H1 (cell line): ENCODE data around the gene PEPD. TPM values are rescaled to one million over a fixed set of nuclear protein-coding genes. Genes with fewer than 3 reads are reported as not detected.

Source experiments
- CTCF ChIA-PET: fragments of 300-600 bp; sonication (Branson Sonifier 250); formaldehyde crosslinking; loops from one replicate; lab custom pipeline; 2021; ENCODE audit not compliant: partially characterized antibody; lab: Charles Lee
- POLR2A ChIA-PET: fragments of 300-600 bp; sonication (Branson Sonifier 250); formaldehyde crosslinking; loops from one replicate; lab custom pipeline; 2021; ENCODE audit warnings: inconsistent platforms; ENCODE audit not compliant: partially characterized antibody; lab: Charles Lee
- DNase-seq, 2 experiments: peaks; one replicate each; pipeline versions ENCODE4 v3.0.0 to v3.0.0-alpha.2; 2010 to 2022; ENCODE audit warnings: low spot score in 2 of 2, low read depth in 1 of 2, mixed read lengths in 1 of 2
- FAIRE-seq: peaks from 2 replicates; lab custom pipeline; 2011; peaks lifted over from hg19 to GRCh38; lab: Jason Lieb, UNC
- H2AFZ ChIP-seq: 2 replicates; pipeline ENCODE4 v1.8.1; 2012; ENCODE audit warnings: low read length, inconsistent platforms
- H2AK5ac ChIP-seq: 2 replicates; pipeline ENCODE4 v1.6.1; 2013; ENCODE audit warnings: low read depth, low read length
- H2BK120ac ChIP-seq: replicated peaks from 2 replicates; pipeline ENCODE3; 2013; ENCODE audit warnings: low read depth, low read length, inconsistent platforms
- H2BK12ac ChIP-seq: 2 replicates; pipeline ENCODE4 v1.6.1; 2013; ENCODE audit warnings: low read depth, low read length
- H2BK15ac ChIP-seq: 2 replicates; pipeline ENCODE4 v1.6.1; 2013; ENCODE audit warnings: low read length
- H2BK20ac ChIP-seq: 2 replicates; pipeline ENCODE4 v1.6.1; 2013; ENCODE audit warnings: low read length
- H2BK5ac ChIP-seq: 2 replicates; pipeline ENCODE4 v1.6.1; 2013; ENCODE audit warnings: low read depth, low read length
- H3K14ac ChIP-seq: 2 replicates; pipeline ENCODE4 v1.6.1; 2013; ENCODE audit warnings: inconsistent platforms; ENCODE audit not compliant: insufficient read length
- H3K18ac ChIP-seq: 2 replicates; pipeline ENCODE4 v1.6.1; 2013; ENCODE audit warnings: low read length; ENCODE audit errors: extremely low read depth
- H3K23ac ChIP-seq: 2 replicates; pipeline ENCODE4 v1.6.1; 2013; ENCODE audit warnings: inconsistent platforms; ENCODE audit not compliant: insufficient read length
- H3K23me2 ChIP-seq: 2 replicates; pipeline ENCODE4 v1.6.1; 2013; ENCODE audit warnings: low read depth, low read length
- H3K27ac ChIP-seq: 2 replicates; pipeline ENCODE4 v1.6.1; 2011; ENCODE audit warnings: low read depth, low read length, inconsistent platforms
- H3K27me3 ChIP-seq, 4 experiments: replicated peaks in 1 of 4; 1 replicate in 1 of 4; 2 replicates in 3 of 4; pipeline versions ENCODE4 v1.6.1 to v1.8.1; 2011 to 2013; ENCODE audit warnings: low read length in 3 of 4, mild to moderate bottlenecking in 3 of 4, inconsistent platforms in 2 of 4, mixed read lengths in 2 of 4, moderate library complexity in 1 of 4; ENCODE audit not compliant: control insufficient read depth in 3 of 4, insufficient read depth in 3 of 4; ENCODE audit errors: extremely low read depth in 1 of 4
- H3K36me3 ChIP-seq, 4 experiments: 2 replicates each; pipeline versions ENCODE4 v1.6.1 to v1.8.1; 2011 to 2013; ENCODE audit warnings: mild to moderate bottlenecking in 4 of 4, low read length in 3 of 4, moderate library complexity in 2 of 4, control low read depth in 1 of 4, inconsistent platforms in 1 of 4; ENCODE audit not compliant: insufficient read depth in 4 of 4, control insufficient read depth in 2 of 4
- H3K4ac ChIP-seq: replicated peaks from 2 replicates; pipeline ENCODE3; 2013; ENCODE audit warnings: low read length, low read depth, mixed read lengths, inconsistent platforms; ENCODE audit not compliant: insufficient read length
- H3K4me1 ChIP-seq, 4 experiments: replicated peaks in 1 of 4; 1 replicate in 1 of 4; 2 replicates in 3 of 4; pipeline versions ENCODE4 v1.6.1 to v1.8.1; 2011 to 2013; ENCODE audit warnings: low read length in 3 of 4, inconsistent platforms in 2 of 4, mixed read lengths in 1 of 4; ENCODE audit not compliant: insufficient read depth in 4 of 4, control insufficient read depth in 3 of 4
- H3K4me2 ChIP-seq, 2 experiments: 2 replicates each; pipeline versions ENCODE4 v1.6.1 to v1.8.1; 2011 to 2013; ENCODE audit warnings: low read depth in 2 of 2, low read length in 2 of 2, control low read depth in 1 of 2, inconsistent platforms in 1 of 2, mild to moderate bottlenecking in 1 of 2; ENCODE audit not compliant: insufficient read depth in 1 of 2
- H3K4me3 ChIP-seq, 4 experiments: fragments of 200-600, 300-600 bp in 1 of 4; sonication (generic), shearing (Covaris generic), sonication (Bioruptor Twin) in 1 of 4; 2 replicates each; pipeline versions ENCODE4 v1.5.1 to v1.8.1; 2011 to 2016; ENCODE audit warnings: low read length in 4 of 4, low read depth in 3 of 4, control low read depth in 2 of 4, inconsistent platforms in 2 of 4, mild to moderate bottlenecking in 2 of 4, mixed read lengths in 1 of 4, moderate library complexity in 1 of 4; ENCODE audit not compliant: insufficient read depth in 2 of 4; ENCODE audit errors: extremely low read depth in 1 of 4
- H3K56ac ChIP-seq: replicated peaks from 2 replicates; pipeline ENCODE3; 2013; ENCODE audit warnings: low read depth, mild to moderate bottlenecking, mixed read lengths, low read length, inconsistent platforms; ENCODE audit not compliant: insufficient read length
- H3K79me1 ChIP-seq: 2 replicates; pipeline ENCODE4 v1.6.1; 2013; ENCODE audit warnings: low read depth, low read length, control low read depth
- H3K79me2 ChIP-seq, 2 experiments: 2 replicates each; pipeline versions ENCODE4 v1.6.1 to v1.8.1; 2012 to 2013; ENCODE audit warnings: low read length in 2 of 2, mild to moderate bottlenecking in 2 of 2, inconsistent platforms in 1 of 2; ENCODE audit not compliant: insufficient read depth in 2 of 2, control insufficient read depth in 1 of 2
- H3K9ac ChIP-seq, 4 experiments: replicated peaks in 1 of 4; 1 replicate in 1 of 4; 2 replicates in 3 of 4; pipeline versions ENCODE4 v1.6.1 to v1.8.1; 2011 to 2013; ENCODE audit warnings: low read depth in 3 of 4, low read length in 3 of 4, control low read depth in 2 of 4, mild to moderate bottlenecking in 2 of 4, moderate library complexity in 2 of 4, inconsistent platforms in 1 of 4; ENCODE audit errors: extremely low read depth in 1 of 4
- H3K9me3 ChIP-seq, 2 experiments: 2 replicates each; pipeline versions ENCODE4 v1.6.1 to v1.8.1; 2012 to 2013; ENCODE audit warnings: mild to moderate bottlenecking in 2 of 2, moderate library complexity in 2 of 2, control low read depth in 1 of 2, inconsistent platforms in 1 of 2, low read depth in 1 of 2, low read length in 1 of 2, mixed read lengths in 1 of 2; ENCODE audit not compliant: insufficient read depth in 2 of 2
- H4K20me1 ChIP-seq, 2 experiments: replicated peaks in 1 of 2; 2 replicates each; pipeline versions ENCODE3 to v1.8.1; 2011 to 2013; ENCODE audit warnings: inconsistent platforms in 2 of 2, low read length in 2 of 2, mild to moderate bottlenecking in 1 of 2; ENCODE audit not compliant: insufficient read depth in 2 of 2, control insufficient read depth in 1 of 2
- H4K5ac ChIP-seq: 2 replicates; pipeline ENCODE4 v1.6.1; 2013; ENCODE audit warnings: low read length, low read depth, mixed read lengths, inconsistent platforms; ENCODE audit not compliant: insufficient read length
- H4K8ac ChIP-seq: 2 replicates; pipeline ENCODE4 v1.8.0; 2013; ENCODE audit warnings: mild to moderate bottlenecking, moderate library complexity, low read length, inconsistent platforms; ENCODE audit not compliant: insufficient read depth; ENCODE audit errors: extremely low read depth
- H4K91ac ChIP-seq: replicated peaks from 2 replicates; pipeline ENCODE3; 2013; ENCODE audit warnings: low read length, mixed read lengths, inconsistent platforms; ENCODE audit not compliant: insufficient read length
- CBX5 ChIP-seq: fragments of 300-800, 300-1000 bp; sonication (generic); IDR thresholded peaks from 2 replicates; pipeline ENCODE4 v1.7.1; 2016; ENCODE audit warnings: antibody characterized with exemption, low read length, low read depth
- FOSL1 ChIP-seq: IDR thresholded peaks from 2 replicates; pipeline ENCODE4 v1.6.1; 2011; ENCODE audit warnings: mild to moderate bottlenecking, low read depth, low read length, moderate library complexity; ENCODE audit not compliant: insufficient read depth
- GABPA ChIP-seq: IDR thresholded peaks from 2 replicates; pipeline ENCODE4 v1.6.1; 2011; ENCODE audit warnings: mild to moderate bottlenecking, low read length, moderate library complexity, borderline replicate concordance; ENCODE audit not compliant: insufficient read depth
- HDAC2 ChIP-seq, 2 experiments: fragments of 300-600 bp in 1 of 2; sonication (generic) in 1 of 2; IDR thresholded peaks; 2 replicates each; pipeline ENCODE4 v1.6.1; 2011 to 2012; ENCODE audit warnings: low read depth in 2 of 2, low read length in 2 of 2, mild to moderate bottlenecking in 2 of 2, moderate library complexity in 2 of 2, borderline replicate concordance in 1 of 2, inconsistent platforms in 1 of 2
- SP2 ChIP-seq: IDR thresholded peaks from 2 replicates; pipeline ENCODE4 v1.6.1; 2012; ENCODE audit warnings: mild to moderate bottlenecking, low read length, inconsistent platforms
- WGBS, 2 experiments: shearing (Covaris generic) in 1 of 2; methylation state at CpG; one replicate each; pipeline versions ENCODE4 v1.1.6 to v1.1.7; 2013 to 2015; ENCODE audit warnings: low lambda C conversion rate in 2 of 2, mixed read lengths in 2 of 2, inconsistent platforms in 1 of 2, low coverage in 1 of 2, missing lambda C conversion rate in 1 of 2; ENCODE audit not compliant: insufficient replicate concordance in 2 of 2, insufficient coverage in 1 of 2, insufficient read length in 1 of 2; ENCODE audit errors: extremely low coverage in 1 of 2, missing lambda C conversion rate in 1 of 2; 5-methylcytosine and 5-hydroxymethylcytosine counted together
- polyA plus RNA-seq, 7 experiments: library from polyadenylated mRNA; depleted of rRNA in 3 of 7; stranded (reverse) in 5 of 7; unstranded in 2 of 7; fragments of >200 nt in 5 of 7; fragments of 200-250 nt in 2 of 7; gene quantifications; 1 replicate in 5 of 7; 2 replicates in 1 of 7; 4 replicates in 1 of 7; pipeline versions ENCODE4 v1.2.1 to v1.2.3, GENCODE V29; 2011 to 2013; ENCODE audit warnings: missing spikeins in 2 of 7, mixed read lengths in 2 of 7
- total RNA-seq: library from RNA; stranded (reverse); fragmentation: NEBNext Ultra II Directional; extraction: Animal tissue kit (Norgen Biotek cat#: 25700); gene quantifications from 2 replicates; pipeline ENCODE4 v1.2.1, GENCODE V29; 2021

PEPD gene
- total and polyA plus RNA-seq, 2 of the 8 experiments (the other 6 are each of a cell fraction or from before 2014, with no cell fraction given): 84.1 to 178 TPM

GRCh38 chr19:33394723-33395560, 126.6 kb downstream of the PEPD start:
- Histone ChIP-seq H4K20me1 (peaks cover 5 to 15% of the 10 kb centered on the region in 2 experiments), H3K9me3 (no peaks in the 10 kb centered on the region)

More at GRCh38 chr19:33394723-33395560, 126.6 kb downstream of the PEPD start:
- Histone ChIP-seq H4K91ac (no peak overlapping the region), H3K79me2 (no peaks in the 10 kb centered on the region), H3K36me3 (no peaks in the 10 kb centered on the region), H2AFZ (no peak overlapping the region), H2BK12ac (no peak overlapping the region), H3K4me3 (no peak overlapping the region), H3K4me2 (no peak overlapping the region), H2AK5ac (no peak overlapping the region), H3K4me1 (peaks cover 0 to 14% (median 8%) of the 10 kb centered on the region in 4 experiments; a peak in 4 of 7 replicates), H3K23ac (no peak overlapping the region), H4K8ac (no peak overlapping the region), H3K4ac (no peak overlapping the region), H2BK20ac (no peak overlapping the region), H2BK120ac (no peak overlapping the region), H3K23me2 (no peaks in the 10 kb centered on the region), H3K56ac (no peak overlapping the region), H3K79me1 (no peaks in the 10 kb centered on the region; the same call in 1 of the 2 replicates), H3K27me3 (no peaks in the 10 kb centered on the region), H3K14ac (no peak overlapping the region), H2BK15ac (no peak overlapping the region), H3K27ac (no peak overlapping the region), H4K5ac (no peak overlapping the region), H2BK5ac (no peak overlapping the region), H3K18ac (no peak overlapping the region), H3K9ac (no peak overlapping the region)
- no peak for DNase-seq
- CTCF ChIA-PET: interaction anchor here (0.5 to 24.5 kb wide), 14 partner anchors 8 to 383 kb away, joined by 3 to 426 read pairs (median 4); no protein-coding TSS in a partner anchor
- TF ChIP-seq GABPA (no peak), SP2 (no peak), CBX5 (no peak), HDAC2 (IDR thresholded peaks at IDR 0.05; ENCODE audit: borderline replicate concordance in 1 of 2, low read depth in 2 of 2, low read length in 2 of 2) (no peak), FOSL1 (no peak)
- WGBS, 2 experiments: 91% methylated on average over 16 of the region's 19 CpGs; no CpG with 5 or more reads in 1 of the 2 experiments
- FAIRE-seq: no peak
- POLR2A ChIA-PET: interaction anchor here (1.3 to 2.6 kb wide), 3 partner anchors 10 to 12 kb away, joined by 3 to 12 read pairs (median 3); no protein-coding TSS in a partner anchor
